HCEC 1CT (cell line): Measurements from ENCODE around the gene DHX34.

ENCODE experiments used
- DNase-seq: peaks from one replicate; pipeline ENCODE4 v3.0.0-alpha.2; 2017

DHX34 gene

DNA sequence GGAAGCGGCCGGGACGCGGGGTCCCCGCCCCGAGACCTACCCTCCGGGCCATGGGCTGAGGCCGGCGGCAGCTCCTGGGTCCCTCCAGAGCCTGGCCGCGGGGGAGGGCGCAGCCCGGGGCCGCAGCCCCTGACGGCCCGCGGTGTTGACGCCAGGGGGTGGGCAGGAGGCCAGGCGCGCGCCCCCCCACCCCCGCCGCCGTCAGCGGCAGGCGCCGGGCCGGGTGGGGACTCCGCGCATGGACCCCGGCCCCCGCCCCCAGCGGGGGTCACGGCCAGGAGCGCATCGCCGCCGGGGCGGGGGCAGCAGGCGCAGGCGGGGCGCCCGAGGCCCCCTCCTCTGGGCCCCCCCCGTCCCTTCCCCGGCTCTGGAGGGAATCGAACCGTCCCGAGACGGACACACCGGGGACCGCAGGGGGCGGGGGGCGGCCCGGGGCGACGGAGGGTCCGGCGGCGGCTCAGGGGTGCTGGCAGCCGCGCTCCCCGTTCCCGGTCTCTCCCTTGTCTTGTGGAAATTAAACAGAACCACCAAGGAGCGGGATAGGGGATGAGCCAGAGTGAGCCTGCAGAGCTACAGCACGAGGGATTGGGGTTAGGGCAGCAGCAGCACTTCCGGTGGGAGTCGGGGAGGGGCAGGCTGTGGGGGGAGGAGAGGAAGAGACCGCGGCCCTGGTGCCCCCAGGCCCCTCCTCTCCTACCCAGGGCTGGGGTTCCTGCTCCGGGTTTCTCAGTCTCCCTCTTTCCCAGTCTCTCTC, 70.1 kb downstream of the DHX34 start, which contains the start of gene MEIS3:
Gene MEIS3 (minus strand): TSS at position 498 of the 754 bp plus-strand sequence. CDS start 446 bp downstream, at position 52.
- no peak for DNase-seq

DNA sequence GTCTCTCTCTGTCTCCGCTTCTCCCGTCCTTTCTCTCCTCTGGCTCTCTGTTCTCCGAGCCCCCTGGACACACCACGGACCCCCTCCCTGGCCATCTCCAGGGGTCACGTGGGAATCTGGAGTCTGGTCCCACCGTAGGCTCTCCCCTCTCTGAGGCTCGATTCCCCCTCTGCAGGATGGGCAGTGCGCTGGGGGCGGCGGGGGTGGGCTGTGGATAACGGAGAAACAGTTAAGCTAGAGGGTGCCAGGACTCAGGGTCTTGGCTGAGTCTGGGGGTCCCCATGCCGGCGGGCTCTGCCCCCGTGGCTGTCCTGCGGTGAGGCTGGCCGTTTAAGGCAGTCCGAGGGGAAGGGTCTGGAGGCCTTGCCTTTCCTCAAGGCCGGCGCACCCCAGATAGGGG, 70.7 kb downstream of the DHX34 start:
- no peak for DNase-seq

DNA sequence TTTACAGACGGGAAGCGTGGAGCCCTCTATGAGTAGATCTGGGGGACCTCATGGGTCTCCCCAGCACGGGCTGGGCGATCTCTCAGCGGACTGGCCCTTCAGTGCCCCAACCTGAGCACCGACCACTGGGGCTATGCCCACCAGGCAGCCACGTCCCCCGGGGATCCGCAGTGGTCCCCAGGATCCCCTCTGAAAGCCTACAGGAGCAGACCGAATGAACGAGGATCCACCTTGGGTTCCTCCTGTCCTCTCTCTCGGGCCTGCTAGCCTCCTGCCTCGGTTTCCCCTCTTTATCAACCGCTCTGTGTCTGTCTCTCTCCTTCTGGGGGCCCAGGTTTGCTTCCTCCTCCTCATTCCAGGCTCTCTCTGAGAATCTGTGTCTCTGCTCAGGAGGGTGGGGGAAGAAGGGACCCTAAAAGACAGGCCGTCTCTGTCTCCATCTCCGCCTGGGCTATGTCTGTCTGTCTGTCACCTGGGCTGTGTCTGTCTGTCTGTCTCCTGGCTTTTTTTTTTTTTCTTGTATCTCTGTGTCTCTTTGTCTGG, 72.2 kb downstream of the DHX34 start:
- DNase-seq: no peak

DNA sequence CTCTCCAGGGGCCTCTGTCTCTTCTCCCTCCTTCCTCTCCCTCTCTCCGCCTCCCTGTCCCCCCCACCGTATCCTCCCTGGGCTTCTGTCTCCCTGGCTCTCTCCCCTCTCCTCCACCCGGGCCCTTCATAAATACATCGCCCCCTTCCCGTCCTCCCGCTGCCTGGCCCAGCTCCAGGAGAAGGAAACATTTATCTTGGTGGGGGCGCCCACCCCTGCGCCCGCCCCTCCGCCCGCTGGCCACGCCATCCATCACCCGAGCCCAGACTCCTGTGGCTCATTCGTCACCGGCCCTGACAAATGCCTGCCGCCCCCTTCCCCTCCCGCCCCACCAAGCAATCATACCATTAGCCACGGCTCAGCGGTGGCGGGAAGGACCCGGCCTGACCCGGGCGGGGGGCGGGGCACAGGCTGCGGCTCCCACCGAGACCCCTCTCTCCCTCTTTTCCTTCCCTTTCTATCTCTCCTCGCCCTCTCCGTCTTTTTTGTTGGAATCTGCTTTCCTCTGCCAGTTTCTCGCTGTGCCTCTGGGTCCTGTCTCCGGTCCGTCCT, 72.8 kb downstream of the DHX34 start:
- no peak for DNase-seq

DNA sequence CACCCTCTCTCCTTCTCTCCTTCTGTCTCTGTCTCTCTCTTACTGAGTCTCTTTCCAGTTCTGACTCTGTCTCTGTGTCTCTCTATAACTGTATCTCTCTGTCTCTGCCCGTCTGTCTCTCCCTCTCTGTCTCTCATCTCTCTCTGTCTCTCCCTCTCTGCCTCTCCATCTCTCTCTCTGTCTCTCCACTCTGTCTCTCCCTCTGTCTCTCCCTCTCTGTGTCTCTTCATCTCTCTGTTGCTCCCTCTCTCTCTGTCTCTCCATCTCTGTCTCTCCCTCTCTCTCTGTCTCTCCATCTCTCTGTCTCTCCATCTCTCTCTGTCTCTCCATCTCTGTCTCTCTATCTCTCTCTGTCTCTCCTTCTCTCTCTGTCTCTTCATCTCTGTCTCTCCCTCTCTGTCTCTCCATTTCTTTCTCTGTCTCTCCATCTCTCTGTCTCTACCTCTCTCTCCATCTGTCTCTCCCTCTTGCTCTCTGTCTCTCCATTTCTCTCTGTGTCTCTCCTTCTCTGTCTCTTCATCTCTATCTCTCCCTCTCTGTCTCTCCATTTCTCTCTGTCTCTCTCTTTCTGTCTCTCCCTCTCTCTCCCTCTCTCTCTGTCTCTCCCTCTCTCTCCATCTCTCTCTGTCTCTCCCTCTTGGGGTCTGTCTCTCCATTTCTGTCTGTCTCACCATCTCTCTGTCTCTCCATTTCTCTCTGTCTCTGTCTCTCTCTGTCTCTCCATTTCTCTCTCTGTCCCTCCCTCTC, 73.5 kb downstream of the DHX34 start:
- no peak for DNase-seq

DNA sequence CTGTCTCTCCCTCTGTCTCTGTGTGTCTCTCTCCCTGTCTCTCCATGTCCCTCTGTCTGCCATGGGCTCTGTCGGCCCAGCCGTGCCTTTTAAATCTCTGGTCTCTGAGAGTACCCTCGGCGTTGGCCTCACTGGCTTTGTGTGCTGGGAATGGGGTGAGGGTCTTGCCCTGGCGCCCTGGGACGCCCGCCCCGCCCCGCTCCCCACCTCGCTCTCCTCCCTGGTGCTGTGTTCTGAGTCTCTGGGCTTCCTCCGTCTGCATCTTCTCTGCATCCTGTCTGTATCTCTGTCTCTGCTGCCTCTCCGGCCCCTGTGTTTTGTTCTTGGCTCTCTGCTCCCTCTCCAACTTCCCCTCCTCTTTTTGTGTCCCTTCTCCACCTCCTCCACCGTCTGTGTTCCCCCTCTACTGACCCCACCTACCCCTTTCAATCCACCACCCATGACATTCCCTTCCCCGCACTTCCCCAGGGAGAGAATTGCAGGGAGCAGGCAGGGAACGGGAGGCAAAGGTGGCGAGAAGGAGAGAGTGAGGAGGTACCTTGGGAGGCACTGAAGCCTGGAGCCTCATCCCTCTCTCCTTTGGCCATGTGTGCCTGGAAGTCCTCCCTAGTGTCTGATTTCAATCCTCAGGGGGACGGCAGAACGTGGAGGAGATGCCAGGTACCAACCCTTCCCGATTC, 74.2 kb downstream of the DHX34 start:
- no peak for DNase-seq

DNA sequence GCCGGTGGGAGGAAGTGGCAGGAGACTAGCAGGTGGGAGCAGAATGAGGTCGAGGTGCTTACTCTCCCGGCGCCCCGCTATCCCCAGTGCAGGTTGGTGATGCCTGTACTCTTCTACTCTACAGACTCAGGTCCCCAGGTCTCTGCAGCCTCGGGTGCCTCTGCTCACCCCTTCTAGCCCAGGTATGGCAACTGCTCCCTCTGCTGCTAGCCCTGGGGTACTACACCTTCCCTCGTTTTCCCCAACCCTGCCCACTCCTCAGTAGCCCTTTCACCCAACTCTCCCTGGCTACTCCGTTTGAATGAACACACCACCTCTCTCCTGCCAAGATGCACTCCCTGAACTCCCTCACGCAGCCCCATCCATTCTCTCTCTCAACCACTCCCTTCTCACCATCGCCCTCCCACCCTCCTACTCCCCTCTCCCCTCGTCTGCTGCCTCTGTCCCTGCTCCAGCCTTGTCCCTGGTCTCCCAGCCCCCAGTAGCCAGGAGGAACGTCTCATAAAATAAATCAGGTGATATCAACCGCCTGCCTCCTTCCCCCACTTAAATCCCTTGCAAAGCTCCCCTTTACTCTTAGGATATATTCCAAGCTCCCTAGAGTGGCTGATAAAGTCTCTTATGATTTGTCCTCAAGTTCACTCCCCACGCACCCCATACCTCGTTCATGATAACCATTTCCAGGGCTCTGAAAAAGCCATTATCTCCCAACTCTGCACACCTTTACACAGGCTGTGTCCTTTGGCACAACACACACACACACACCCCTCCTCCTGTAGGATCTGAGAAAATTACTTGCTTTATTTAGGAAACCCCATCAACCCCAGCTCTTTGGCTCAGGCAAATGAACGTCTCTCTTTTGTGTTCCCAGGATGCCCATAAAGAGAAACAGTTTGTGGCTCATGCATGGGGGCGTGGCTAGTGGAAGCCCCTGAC, 78.4 kb downstream of the DHX34 start:
- DNase-seq: peak; percentile 31

DNA sequence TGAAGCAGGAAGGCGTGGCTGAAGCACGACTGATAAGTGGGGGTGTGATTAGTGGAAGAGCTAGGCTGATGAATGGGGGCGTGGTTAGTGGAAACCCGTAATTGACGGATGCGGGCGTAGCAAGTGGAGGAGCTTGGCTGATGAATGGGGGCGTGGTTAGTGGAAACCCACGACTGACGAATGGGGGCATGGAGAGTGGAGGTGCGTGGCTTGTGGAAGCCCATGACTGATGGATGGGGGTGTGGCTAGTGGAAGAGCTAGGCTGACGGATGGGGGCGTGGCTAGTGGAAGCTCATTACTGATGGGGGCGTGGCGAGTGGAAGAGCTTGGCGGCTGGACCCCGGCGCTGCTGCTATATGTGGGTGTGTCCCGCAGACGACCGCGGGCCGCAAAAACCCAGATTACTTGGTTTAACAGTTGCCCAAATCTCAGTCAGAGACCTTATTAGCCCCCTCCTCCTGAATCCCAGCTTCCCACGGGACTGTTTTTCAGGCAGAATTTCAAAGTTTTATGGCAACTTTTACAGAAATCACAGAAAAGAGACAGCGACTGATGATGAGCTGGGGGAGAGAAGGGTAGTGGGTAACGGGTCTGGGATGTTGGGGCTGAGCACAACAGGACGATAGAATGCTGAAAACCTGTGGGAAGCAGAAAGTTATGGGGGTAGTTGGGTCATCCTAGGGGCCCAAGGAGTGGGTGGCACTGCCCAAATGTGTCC, 79.2 kb downstream of the DHX34 start:
- DNase-seq: peak; percentile 99

DNA sequence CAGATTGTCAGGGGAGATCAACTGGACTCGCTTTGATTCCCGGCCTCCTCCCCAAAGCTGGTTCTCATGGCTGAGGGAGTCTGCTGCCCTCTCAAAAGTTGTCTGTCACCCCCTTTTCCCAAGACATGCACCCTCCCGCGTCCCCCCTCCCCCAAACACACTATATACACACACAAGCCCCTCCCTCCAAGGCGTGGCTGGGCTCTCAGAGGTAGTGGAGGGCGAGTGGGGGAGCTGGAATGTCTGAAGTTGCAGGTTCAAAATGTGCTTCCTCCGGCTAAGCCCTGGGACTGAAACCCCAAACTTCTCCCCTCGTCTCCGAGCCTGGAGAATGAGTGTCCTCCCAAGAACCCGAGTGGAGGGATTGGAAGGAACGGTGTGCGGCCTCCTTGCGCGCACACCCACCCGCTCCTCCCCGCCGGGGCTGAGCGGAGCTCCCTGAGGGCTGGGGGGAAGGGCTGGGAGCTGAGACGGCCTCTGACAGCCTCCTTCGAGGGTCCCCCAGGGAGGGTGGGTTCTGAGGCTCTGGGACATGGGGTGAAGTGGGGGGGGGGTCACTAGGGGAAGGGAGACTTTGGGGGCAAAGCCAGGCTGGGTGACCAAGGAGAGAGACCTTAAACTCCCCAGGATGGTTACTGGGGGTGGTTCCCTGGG, 80.2 kb downstream of the DHX34 start:
- DNase-seq: no peak

DNA sequence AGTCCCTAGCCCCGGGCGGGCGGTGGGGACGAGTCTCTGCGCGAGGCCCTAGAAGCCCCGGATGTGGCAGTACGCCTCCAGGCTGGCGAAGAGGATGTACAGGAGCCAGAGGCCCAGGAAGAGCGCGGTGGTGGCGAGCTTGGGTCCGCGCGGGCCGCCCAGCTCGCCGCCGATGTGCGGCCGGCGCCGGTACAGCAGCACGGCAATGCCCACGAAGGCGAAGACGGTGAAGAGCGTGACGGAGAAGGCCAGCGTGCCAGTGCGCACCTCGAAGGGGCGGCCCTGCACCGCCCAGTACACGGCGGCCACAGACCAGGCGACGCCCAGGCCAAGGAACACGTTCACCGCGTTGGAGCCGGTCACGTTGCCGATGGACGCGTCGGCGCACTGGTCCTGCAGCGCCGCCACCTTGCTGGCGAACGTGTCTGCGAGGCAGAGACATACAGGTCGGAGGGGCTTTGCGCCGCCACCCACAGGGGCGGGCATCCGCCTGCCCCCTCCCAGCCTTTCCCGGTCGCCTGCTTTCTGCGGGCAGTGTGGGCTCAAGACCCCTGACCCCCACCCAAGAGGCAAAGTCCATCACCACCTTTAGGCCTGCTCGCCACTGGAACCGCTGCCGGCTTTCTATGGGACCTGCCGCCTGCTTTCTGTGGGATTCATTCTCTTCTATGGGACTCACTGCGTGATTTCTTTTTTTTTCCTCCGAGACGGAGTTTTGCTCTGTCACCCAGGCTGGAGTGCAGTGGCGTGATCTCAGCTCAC, 81.1 kb downstream of the DHX34 start:
- DNase-seq: peak; percentile 22

DNA sequence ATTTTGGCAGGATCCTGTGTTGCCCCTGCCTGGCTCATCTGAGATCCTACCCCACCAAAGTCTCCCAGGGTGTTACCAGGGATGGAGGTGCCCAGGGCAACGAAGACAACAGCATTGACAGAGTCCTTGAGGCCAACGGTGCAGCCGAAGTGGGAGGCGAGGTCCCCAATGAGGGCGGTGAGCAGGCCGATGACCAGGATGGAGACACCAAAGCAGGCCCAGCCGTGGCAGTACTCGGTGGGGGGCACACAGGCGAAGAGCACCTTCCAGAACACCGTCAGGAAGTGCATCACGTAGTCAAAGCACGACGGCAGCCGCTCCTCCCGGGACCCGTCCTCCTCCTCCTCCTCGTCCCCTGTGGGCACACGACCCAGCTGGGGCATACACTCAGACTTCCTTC, 83.0 kb downstream of the DHX34 start:
- DNase-seq: no peak
